Natural killer cell treated with Interleukin-12 subunit alpha and Interleukin-12 subunit beta and Interleukin-15 and Interleukin-18, amount 100 ng/mL, for 72 hours (primary cell): ENCODE measurements around the gene ELMO1. TPM values are rescaled to one million over a fixed set of nuclear protein-coding genes. Genes with fewer than 3 reads are reported as not detected.

Experiments
- ATAC-seq, 2 donors: fragments of 150-1000 bp; cut with Tn5 transposase in 1 of 2; sonication (Bioruptor Pico), chemical (Tn5 transposase) in 1 of 2; 2 replicates each; pipeline ENCODE4 v1.10.0; 2021
- DNase-seq: peaks from one replicate; pipeline ENCODE4 v3.0.0; 2022; ENCODE audit warnings: low spot score
- H3K27ac Mint-ChIP-seq, 2 donors: 1 replicate in 1 of 2; 2 replicates in 1 of 2; pipeline ENCODE4 v1.8.0; 2022; ENCODE audit warnings: mixed read lengths in 2 of 2, mild to moderate bottlenecking in 1 of 2, moderate library complexity in 1 of 2
- H3K27me3 Mint-ChIP-seq, 2 donors: 1 replicate in 1 of 2; 2 replicates in 1 of 2; pipeline ENCODE4 v1.8.0; 2022; ENCODE audit warnings: mixed read lengths in 2 of 2
- H3K36me3 Mint-ChIP-seq: one replicate; pipeline ENCODE4 v1.8.0; 2022; ENCODE audit warnings: mixed read lengths
- H3K4me1 Mint-ChIP-seq, 2 donors: 1 replicate in 1 of 2; 2 replicates in 1 of 2; pipeline ENCODE4 v1.8.0; 2022; ENCODE audit warnings: low read depth in 2 of 2, mixed read lengths in 2 of 2, mild to moderate bottlenecking in 1 of 2
- H3K4me3 Mint-ChIP-seq: one replicate; pipeline ENCODE4 v1.8.0; 2022; ENCODE audit warnings: mixed read lengths
- H3K9me3 Mint-ChIP-seq: 2 replicates; pipeline ENCODE4 v1.8.0; 2022; ENCODE audit warnings: mixed read lengths
- total RNA-seq, 2 donors: library from RNA; stranded (reverse); gene quantifications; one replicate each; pipeline ENCODE4 v1.2.3, GENCODE V29; 2022

Gene ELMO1
- total RNA-seq, 2 donors from 2014 or later: 36.8 to 103 TPM

GRCh38 chr7:37322831-37323230 lies 125.8 kb downstream of the ELMO1 start:
- peaks cover 6 to 8% of the 10 kb centered on the region in 2 donors for H3K4me1 Mint-ChIP-seq
- H3K9me3 Mint-ChIP-seq: no peaks in the 10 kb centered on the region
- DNase-seq (no peak), ATAC-seq (no peak)
- H3K36me3 Mint-ChIP-seq: no peaks in the 10 kb centered on the region
- no peak overlapping the region for H3K27ac Mint-ChIP-seq
- H3K4me3 Mint-ChIP-seq: no peak overlapping the region
- H3K27me3 Mint-ChIP-seq: no peaks in the 10 kb centered on the region

- ATAC-seq (no peak), DNase-seq (no peak)
- H3K27ac Mint-ChIP-seq: no peak overlapping the region
- H3K27me3 Mint-ChIP-seq: no peaks in the 10 kb centered on the region
- no peaks in the 10 kb centered on the region for H3K9me3 Mint-ChIP-seq
- H3K4me3 Mint-ChIP-seq: no peak overlapping the region
- no peaks in the 10 kb centered on the region for H3K36me3 Mint-ChIP-seq
- H3K4me1 Mint-ChIP-seq: peaks cover 11 to 18% of the 10 kb centered on the region in 2 donors
Measured at GRCh38 chr7:37320848-37321468, 127.7 kb downstream of the ELMO1 start.

DNA sequence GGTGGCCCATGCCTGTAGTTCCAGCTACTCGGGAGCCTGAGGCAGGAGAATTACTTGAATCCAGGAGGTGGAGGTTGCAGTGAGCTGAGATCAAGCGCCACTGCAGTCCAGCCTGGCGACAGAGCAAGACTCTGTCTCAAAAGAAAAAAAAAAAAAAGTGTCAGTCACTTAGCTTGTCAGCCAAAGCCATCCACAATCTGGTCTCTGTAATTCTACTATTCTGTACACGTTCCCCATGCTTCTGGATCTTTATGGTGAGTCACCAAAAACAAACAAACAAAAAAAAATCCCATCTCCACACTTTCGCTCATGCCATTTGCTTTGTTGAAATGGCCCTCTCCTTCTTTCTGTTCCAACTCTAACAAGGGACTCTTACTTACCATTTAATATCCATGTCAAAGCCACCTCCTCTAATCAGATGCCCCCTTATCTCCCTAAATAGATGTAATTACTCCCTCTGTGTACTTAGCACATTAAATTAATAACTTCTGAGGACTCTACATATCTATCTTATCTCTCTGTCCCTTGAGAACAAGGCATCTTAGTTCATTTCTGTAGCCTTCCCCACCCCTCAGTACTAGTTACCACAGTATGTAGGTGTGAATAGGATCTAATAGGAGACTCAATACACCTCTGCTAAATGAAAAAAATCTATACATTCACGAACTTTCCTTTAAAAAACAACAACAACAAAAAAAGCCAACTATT lies 128.4 kb downstream of the ELMO1 start:
- H3K9me3 Mint-ChIP-seq: no peaks in the 10 kb centered on the region
- H3K4me1 Mint-ChIP-seq: peaks cover 11 to 15% of the 10 kb centered on the region in 2 donors
- H3K36me3 Mint-ChIP-seq: no peaks in the 10 kb centered on the region
- H3K27ac Mint-ChIP-seq: no peak overlapping the region
- no peaks in the 10 kb centered on the region for H3K27me3 Mint-ChIP-seq
- H3K4me3 Mint-ChIP-seq: no peak overlapping the region
- DNase-seq (no peak), ATAC-seq (no peak)

- Mint-ChIP-seq H3K4me3 (no peak overlapping the region), H3K4me1 (peaks cover 15% of the 10 kb centered on the region in 2 donors), H3K27me3 (no peaks in the 10 kb centered on the region), H3K27ac (no peak overlapping the region), H3K36me3 (peaks cover 6% of the 10 kb centered on the region), H3K9me3 (no peaks in the 10 kb centered on the region)
- DNase-seq (no peak), ATAC-seq (no peak)
Measured at GRCh38 chr7:37318541-37318940, 130.1 kb downstream of the ELMO1 start.

DNA sequence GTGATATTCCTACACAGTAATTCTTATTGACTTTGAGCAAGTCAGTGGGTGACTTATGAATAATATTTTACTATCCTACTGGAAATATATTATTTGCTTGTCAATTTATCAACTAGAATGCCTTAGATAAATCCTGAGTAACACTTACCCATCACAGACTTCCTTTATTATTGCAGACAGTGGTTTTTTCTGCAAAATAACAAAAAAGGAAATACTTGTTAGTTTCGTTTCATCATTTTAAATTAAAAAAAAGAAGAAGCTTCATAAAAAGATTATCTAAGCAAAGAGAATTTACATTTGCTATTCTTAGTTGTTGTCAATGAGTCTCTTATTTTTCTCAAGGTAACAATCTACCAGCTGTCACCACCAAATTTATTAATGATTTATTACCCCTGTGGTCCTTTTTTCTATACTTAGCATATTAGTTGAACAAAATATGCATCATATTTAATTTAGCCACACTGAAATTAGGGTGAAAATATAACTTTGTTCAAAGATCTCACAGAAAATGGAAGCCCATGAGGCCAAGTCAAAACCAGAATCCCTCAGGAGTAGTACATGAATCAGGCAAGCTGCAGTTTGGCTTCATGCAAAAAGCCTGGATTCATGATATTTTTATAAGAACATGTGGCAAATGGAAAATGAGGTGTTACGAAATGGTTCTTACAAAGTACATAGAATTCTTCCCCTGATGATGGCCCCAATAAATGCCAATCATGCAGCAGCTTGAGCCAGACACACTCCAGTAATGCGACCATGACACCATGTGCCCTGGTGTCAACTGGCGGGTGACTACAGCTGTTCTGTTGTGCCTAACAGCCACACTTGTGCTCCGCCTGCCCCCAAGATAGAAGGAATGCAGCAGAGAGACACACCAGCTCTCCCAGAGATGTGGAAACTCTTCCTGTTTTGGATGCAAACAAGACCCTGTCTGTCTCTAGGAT lies 132.6 kb downstream of the ELMO1 start:
- no peak for DNase-seq
- Mint-ChIP-seq H3K4me1 (peaks cover 24% of the 10 kb centered on the region in 2 donors), H3K9me3 (no peaks in the 10 kb centered on the region), H3K4me3 (no peak overlapping the region), H3K27ac (no peak overlapping the region), H3K36me3 (peaks cover 6% of the 10 kb centered on the region), H3K27me3 (no peaks in the 10 kb centered on the region)
- ATAC-seq: no peak

DNA sequence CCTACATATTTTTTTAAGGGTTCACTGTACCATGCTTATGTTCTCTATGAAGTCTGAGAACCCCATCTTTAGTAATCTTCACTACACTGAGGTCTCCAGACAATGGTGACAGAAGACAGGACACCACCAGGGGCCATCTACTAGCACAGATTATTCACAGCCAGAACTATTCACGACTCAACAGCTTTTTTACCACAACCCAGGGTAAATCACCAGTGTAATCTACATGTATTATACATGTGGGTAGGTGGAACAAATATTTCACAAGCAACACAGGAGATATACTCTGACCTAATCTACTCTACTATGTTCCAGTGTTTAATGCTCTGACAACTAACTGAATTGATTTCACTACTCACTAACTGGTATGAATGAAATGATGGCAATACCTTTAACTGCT lies 136.1 kb downstream of the ELMO1 start:
- Mint-ChIP-seq H3K36me3 (peaks cover 13% of the 10 kb centered on the region), H3K4me1 (peaks cover 47 to 54% of the 10 kb centered on the region in 2 donors), H3K4me3 (no peak overlapping the region), H3K27ac (no peak overlapping the region), H3K27me3 (no peaks in the 10 kb centered on the region), H3K9me3 (no peaks in the 10 kb centered on the region)
- DNase-seq (no peak), ATAC-seq (peak in 1 of 2 donors; percentile 20)

GRCh38 chr7:37311355-37311754 lies 137.3 kb downstream of the ELMO1 start:
- Mint-ChIP-seq H3K4me3 (no peak overlapping the region), H3K27ac (peak overlapping the region in 1 of 2 donors; percentile 51), H3K36me3 (peaks cover 13% of the 10 kb centered on the region), H3K9me3 (no peaks in the 10 kb centered on the region), H3K27me3 (no peaks in the 10 kb centered on the region), H3K4me1 (peaks cover 41 to 44% of the 10 kb centered on the region in 2 donors)
- ATAC-seq: no peak
- no peak for DNase-seq

GRCh38 chr7:37310327-37311080 lies 138.2 kb downstream of the ELMO1 start:
- DNase-seq: no peak

GRCh38 chr7:37309493-37309892 lies 139.2 kb downstream of the ELMO1 start:
- H3K27ac Mint-ChIP-seq: no peak overlapping the region
- H3K27me3 Mint-ChIP-seq: no peaks in the 10 kb centered on the region
- peaks cover 13% of the 10 kb centered on the region for H3K36me3 Mint-ChIP-seq
- H3K4me1 Mint-ChIP-seq: peaks cover 40 to 44% of the 10 kb centered on the region in 2 donors
- DNase-seq: no peak
- H3K4me3 Mint-ChIP-seq: no peak overlapping the region
- no peak for ATAC-seq
- H3K9me3 Mint-ChIP-seq: no peaks in the 10 kb centered on the region

More at GRCh38 chr7:37310327-37311080, 138.2 kb downstream of the ELMO1 start:
- Mint-ChIP-seq H3K4me1 (peaks cover 40 to 44% of the 10 kb centered on the region in 2 donors), H3K9me3 (no peaks in the 10 kb centered on the region), H3K27ac (peak overlapping the region in 1 of 2 donors; percentile 51), H3K4me3 (no peak overlapping the region), H3K27me3 (no peaks in the 10 kb centered on the region), H3K36me3 (peaks cover 13% of the 10 kb centered on the region)
- peak in 1 of 2 donors; percentile 20 for ATAC-seq

DNA sequence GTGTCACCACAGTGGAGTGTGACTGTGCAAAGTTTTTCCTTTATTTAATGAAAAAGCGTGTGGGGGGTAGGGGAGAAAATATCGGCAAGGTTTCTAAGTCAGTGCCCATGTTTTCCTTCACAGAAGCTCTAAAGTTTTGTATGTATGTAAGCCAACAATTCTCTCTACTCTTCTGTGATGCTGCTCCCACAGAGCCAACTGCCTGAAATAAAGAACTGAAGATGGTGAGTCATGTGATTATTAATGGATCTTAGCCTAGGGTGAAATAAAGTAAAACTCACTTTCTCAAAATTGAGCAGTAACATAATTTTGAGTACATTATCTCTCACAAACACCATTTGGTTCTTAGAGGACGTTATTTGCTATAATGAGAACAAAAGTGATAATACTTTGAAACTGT lies 143.7 kb downstream of the ELMO1 start:
- Mint-ChIP-seq H3K36me3 (peaks cover 24% of the 10 kb centered on the region), H3K4me3 (no peak overlapping the region), H3K27ac (no peak overlapping the region), H3K4me1 (peaks cover 25 to 28% of the 10 kb centered on the region in 2 donors), H3K27me3 (no peaks in the 10 kb centered on the region), H3K9me3 (peaks cover 3% of the 10 kb centered on the region)
- DNase-seq: no peak
- ATAC-seq: no peak

- H3K9me3 Mint-ChIP-seq: no peaks in the 10 kb centered on the region
- no peak for ATAC-seq
- H3K4me3 Mint-ChIP-seq: no peak overlapping the region
- no peaks in the 10 kb centered on the region for H3K27me3 Mint-ChIP-seq
- H3K27ac Mint-ChIP-seq: no peak overlapping the region
- peaks cover 0 to 5% of the 10 kb centered on the region in 2 donors for H3K4me1 Mint-ChIP-seq
- DNase-seq: no peak
- peaks cover 6% of the 10 kb centered on the region for H3K36me3 Mint-ChIP-seq
Measured at GRCh38 chr7:37297546-37297945, 151.1 kb downstream of the ELMO1 start.

DNA sequence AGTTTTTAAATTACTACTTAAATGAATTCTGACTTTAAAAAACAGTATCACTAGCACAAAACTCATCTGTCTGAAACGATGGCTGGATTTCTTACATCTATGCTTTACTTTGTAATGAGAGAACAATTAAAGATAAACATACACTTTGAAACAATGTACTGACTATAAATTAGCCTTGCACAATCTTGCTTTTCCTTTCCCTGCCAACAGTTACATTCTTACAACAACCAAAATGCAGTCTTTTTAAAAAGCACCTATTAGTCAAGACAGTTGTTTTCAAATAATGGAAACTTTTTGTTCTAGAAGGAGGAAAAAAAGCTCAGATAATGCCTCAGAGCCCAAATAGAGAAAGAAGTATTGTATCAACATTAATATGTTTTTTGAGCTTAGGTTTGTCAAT lies 153.3 kb downstream of the ELMO1 start:
- Mint-ChIP-seq H3K27ac (no peak overlapping the region), H3K4me1 (peaks cover 0 to 6% of the 10 kb centered on the region in 2 donors), H3K27me3 (no peaks in the 10 kb centered on the region), H3K9me3 (no peaks in the 10 kb centered on the region), H3K36me3 (no peaks in the 10 kb centered on the region), H3K4me3 (no peak overlapping the region)
- ATAC-seq (no peak), DNase-seq (no peak)

DNA sequence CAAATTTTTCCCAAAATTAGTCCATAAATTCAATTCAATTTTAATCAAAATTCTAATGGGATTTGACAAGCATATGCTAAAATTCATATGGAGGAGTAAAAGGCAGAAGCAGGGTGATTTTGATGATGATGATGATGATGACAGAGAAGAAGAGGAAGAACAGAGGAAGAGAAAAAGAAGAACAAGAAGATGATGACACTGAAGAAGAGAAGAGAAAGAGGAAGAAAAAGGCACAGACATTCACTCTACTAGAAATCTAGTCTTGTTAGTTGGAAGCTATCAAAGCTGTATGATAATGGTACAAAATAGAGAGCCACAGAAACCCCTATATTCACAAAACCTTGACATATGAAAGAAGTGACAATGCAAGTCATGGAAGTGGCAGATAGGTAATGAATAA lies 157.9 kb downstream of the ELMO1 start:
- ATAC-seq (no peak), DNase-seq (no peak)
- H3K4me1 Mint-ChIP-seq: peaks cover 8 to 23% of the 10 kb centered on the region in 2 donors
- no peaks in the 10 kb centered on the region for H3K27me3 Mint-ChIP-seq
- no peaks in the 10 kb centered on the region for H3K9me3 Mint-ChIP-seq
- H3K36me3 Mint-ChIP-seq: no peaks in the 10 kb centered on the region
- no peak overlapping the region for H3K4me3 Mint-ChIP-seq
- H3K27ac Mint-ChIP-seq: no peak overlapping the region
